CD4-positive, alpha-beta T cell treated with Interleukin-4 for 1 hour (primary cell): Measurements from ENCODE around the gene LTN1.
"Not testable (repeated sequence)": the region's sequence is repeated elsewhere in the genome, so short reads cannot be mapped to it uniquely, and the experiment has no call there.

Source experiments
- DNase-seq, 2 donors: peaks; one replicate each; pipeline ENCODE4 v3.0.0-alpha.2; 2020 to 2022

The LTN1 gene

DNA sequence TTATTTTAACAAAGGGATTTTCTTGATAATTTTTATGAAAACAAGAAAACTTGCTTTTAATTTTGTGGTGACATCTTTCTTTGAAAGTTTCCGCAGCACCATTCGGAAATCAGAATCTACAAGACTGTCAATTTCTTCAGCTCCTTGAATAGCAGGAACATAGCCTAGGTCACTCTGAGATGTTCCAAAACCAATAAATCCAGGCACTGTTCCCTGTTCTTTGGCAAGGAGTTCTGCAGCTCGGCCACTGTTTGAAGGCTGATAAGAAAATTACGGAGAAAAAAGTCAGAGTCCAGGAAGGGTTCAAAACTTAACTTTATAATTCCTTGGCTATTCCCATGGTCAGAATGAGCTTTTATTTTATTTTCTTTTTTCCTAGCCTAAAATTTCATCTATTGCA, 6.0 kb downstream of the LTN1 start:
- no peak for DNase-seq

DNA sequence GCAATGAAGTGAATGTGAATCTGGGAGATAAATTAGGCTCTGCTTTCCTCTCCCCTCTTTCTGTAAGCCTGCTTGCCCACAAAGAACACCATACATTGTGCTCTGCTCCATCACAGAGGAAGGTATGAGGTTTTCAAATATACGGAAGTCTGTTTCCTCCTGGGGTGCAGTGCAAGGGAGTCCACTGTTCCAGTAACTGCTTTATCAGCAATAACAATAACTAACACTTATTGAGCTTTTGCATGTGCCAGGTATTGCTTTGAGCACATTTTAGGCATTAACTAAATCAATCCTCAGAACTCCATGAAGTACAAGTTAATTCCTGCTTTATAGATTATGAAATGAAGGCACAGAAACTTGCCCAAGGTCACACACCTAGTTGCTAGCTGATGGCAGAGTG, 10.0 kb downstream of the LTN1 start:
- no peak for DNase-seq

GRCh38 chr21:28979092-28979491, 13.6 kb downstream of the LTN1 start:
- DNase-seq: no peak

GRCh38 chr21:28975397-28975796, 17.3 kb downstream of the LTN1 start:
- DNase-seq: no peak

DNA sequence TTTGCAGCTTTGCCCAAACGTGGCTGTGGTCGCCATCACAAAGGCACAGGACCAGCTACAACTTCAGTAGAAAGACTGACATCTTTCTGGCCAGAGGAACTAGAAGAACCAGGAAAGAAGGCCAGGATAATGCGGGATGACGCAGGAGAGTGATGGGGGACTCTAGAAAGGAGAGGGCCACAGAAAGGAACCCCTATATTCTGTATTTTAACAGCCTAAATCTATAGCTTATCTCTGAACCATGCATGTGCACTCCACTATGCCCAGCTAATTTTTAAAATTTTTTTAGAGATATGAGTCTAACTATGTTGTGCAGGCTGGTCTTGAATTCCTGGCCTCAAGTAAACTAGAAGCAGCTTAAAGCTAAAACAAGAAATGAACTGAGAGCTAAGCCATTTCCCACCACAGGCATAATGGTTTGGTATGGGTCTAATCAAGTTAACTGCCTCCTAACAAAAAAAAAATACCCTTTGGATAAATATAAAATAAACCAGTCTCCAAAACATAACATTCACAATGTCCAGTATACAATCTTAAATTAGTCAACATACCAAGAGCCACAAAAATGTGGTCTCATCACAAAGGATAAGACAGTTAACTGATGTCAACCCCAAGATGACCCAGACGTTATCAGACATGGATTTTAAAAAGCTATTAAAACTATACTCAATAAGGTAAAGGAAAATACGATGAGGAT, 18.0 kb downstream of the LTN1 start:
- no peak for DNase-seq

- DNase-seq: no peak
These were observed 20.3 kb downstream of the LTN1 start for GRCh38 chr21:28972398-28972797.

DNA sequence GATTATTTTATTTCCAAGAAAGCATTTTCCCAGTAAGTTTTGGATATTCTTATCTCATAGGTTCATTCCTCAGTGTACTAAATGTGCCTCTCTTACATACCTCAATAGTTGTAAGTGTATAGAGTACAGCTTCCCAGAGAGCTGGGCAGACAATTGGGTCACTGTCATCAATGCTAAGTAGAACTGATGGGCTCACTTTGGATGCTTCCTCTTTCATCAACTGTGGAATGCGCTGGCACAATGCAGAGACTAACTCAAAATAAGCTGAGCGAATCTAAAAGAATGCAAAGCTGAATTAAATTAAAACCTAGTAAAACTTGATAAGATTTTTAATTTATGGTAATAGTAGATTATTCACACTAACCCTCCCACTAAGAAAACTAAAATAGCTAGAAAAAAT, 21.5 kb downstream of the LTN1 start:
- no peak for DNase-seq

- DNase-seq: no peak
These were observed 28.8 kb downstream of the LTN1 start for GRCh38 chr21:28963831-28964230.

DNA sequence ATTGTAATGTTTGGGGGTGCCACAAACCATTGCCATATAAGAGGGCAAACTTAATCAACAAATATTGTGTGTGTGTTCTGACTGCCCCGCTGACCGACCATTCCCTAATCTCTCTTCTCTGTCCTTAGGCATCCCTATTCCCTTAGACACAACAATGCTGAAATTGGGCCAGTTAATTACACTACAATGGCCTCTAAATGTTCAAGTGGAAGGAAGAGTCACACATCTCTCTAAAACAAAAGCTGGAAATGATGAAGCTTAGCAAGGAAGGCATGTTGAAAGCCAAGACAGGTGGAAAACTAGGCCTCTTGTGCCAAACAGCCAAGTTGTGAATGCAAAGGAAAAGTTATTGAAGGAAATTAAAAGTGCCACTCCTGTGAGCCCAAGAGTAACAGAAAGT, 30.2 kb downstream of the LTN1 start:
- DNase-seq: no peak

DNA sequence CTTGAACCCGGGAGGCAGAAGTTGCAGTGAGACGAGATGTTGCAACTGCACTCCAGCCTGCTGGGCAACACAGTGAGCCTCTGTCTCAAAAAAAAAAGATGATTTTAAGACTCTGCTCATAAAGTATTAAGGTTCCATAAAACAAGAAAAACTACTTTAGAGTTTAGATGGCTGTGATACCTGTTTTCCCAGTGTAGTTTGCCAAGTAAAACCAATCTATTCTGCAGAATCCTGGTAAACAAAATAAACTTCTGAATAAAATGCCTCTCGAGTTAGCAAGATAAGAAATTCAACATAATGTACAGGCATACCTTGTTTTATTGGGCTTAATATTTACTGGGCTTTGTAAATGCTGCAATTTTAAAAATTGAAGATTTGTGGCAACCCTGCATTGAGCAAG, 30.8 kb downstream of the LTN1 start:
- DNase-seq: no peak

GRCh38 chr21:28960245-28960644, 32.4 kb downstream of the LTN1 start:
- DNase-seq: no peak

- no peak for DNase-seq
These were observed 33.1 kb downstream of the LTN1 start for GRCh38 chr21:28959367-28960099.

DNA sequence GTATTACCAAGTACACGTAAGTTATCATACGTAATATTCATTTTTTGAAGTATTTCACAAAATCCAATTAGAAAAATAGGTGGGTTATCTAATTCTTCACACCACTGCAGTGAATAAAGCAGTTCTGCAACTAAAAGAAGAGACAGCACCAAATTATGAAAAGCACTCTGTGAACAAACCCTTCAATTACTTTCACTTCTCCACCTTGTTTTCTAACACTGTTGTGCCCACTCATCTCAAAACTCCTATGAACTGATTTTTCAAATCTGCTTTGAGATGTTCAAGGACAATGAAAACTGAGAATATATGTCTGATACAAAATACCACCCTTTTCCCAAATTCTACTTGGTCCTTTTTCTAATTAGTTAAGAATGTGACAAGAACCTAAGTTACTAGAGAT, 39.4 kb downstream of the LTN1 start:
- no peak for DNase-seq

- DNase-seq: no peak
These were observed 40.0 kb downstream of the LTN1 start for GRCh38 chr21:28952686-28953085.

DNA sequence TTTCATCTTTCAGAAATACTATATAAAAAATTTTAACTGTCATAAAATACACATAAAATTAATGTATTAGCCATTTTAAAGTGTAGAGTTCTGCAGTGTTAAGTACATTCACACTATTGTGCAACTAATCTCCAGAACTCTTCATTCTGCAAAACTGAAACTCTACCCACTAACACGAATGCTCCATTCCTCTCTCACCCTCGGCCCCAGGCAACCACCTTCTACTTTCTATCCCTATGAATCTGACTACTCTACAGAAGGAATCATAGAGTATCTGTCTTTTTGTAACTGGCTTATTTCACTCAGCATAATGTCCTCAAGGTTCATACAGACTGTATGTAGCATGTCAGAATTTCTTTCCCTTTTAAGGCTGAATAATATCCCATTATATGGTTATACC, 43.4 kb downstream of the LTN1 start:
- DNase-seq: no peak

DNA sequence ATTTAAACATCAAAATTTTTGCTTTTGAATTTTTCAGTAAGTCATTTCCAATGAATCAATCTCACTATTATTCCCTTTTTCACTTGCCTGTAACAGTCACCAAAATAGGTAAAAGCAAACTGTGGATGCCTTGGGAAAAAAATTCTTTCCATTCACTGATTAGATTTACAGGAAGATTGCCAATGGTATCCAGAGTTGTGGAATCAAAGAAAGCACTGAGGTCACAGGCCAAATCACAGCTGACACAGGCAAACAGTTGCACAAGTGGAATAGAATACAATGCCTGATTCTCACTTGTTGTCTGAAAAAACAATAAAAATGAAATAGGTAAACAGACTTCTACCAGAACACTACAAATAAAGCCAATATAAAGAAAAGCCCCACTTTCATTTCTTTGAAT, 48.4 kb downstream of the LTN1 start:
- DNase-seq: no peak

GRCh38 chr21:28943631-28944030, 49.0 kb downstream of the LTN1 start:
- DNase-seq: no peak

DNA sequence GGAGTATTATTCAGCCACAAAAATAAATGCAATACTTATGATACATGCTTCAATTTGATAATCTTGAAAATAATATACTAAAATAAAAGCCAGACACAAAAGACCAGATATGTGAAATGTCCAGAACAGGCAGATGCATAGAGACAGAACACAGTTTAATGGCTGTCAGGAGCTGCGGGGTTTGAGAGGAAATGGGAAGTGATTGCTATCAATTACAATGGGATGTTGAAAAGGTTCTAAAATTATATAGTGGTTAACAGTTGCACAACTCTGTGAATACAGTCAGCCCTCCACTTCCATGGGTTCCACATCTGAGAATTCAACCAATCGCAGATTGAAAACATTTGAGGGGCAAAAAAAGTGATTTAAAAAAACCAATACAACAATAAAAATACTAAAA, 54.0 kb downstream of the LTN1 start:
- no peak for DNase-seq

- no peak for DNase-seq
These were observed 54.9 kb downstream of the LTN1 start for GRCh38 chr21:28937737-28938136.

GRCh38 chr21:28936721-28937120, 56.0 kb downstream of the LTN1 start:
- no peak for DNase-seq

DNA sequence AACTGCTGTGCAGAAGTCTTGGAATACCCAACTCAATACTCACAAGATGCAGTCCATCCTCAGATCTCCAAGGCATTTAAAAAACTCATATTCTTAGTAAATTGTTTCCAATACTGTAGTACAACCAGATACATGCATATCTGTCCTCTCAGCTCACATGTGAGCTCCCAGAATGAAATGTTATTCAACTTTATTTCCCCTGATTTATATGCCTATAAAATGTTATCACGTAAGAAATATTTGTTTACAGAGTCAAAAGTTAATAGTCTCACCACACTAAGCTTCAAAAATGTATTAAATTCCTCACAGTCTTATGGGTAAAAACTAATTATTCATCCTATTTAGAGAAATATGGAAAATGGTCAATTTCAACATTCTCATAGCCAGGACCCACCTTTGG, 56.6 kb downstream of the LTN1 start:
- DNase-seq: no peak

GRCh38 chr21:28932717-28933116, 60.0 kb downstream of the LTN1 start:
- no peak for DNase-seq

- not testable (repeated sequence) for DNase-seq
These were observed 60.8 kb downstream of the LTN1 start for GRCh38 chr21:28931708-28932372.
